HepG2 (cell line): ENCODE results near the gene SLC1A4. TPM values are rescaled to one million over a fixed set of nuclear protein-coding genes. Genes with fewer than 3 reads are reported as not detected.
A peak's percentile ranks its signal among the peaks of the same experiment; 100 is the strongest.

Experiments used
- ATAC-seq: fragments of 200-7000 bp; cut with Tn5 transposase; 3 replicates; pipeline ENCODE4 v1.9.1; 2020; ENCODE audit warnings: mild to moderate bottlenecking, moderate library complexity
- BruUV-seq: library from RNA; stranded (reverse); fragments of 400-500 nt; replicated peaks from 2 replicates; lab custom pipeline; 2021; lab: Mats Ljungman, UMichigan
- CTCF ChIA-PET: fragments of 300-600 bp; formaldehyde crosslinking; extraction: SDS; loops from one replicate; lab custom pipeline; 2021; ENCODE audit warnings: low total read pairs, inconsistent platforms, low intra/inter-chr PET ratio; lab: Yijun Ruan, JAX
- POLR2A ChIA-PET: fragments of 350-600 bp; sonication (Branson Sonifier 250); formaldehyde crosslinking; loops from one replicate; lab custom pipeline; 2020; ENCODE audit warnings: antibody characterized with exemption, inconsistent platforms; lab: Yijun Ruan, JAX
- DNase-seq: peaks from one replicate; pipeline ENCODE4 v3.0.0-alpha.2; 2015; ENCODE audit warnings: low spot score
- FAIRE-seq: peaks from 3 replicates; lab custom pipeline; 2011; peaks lifted over from hg19 to GRCh38; lab: Jason Lieb, UNC
- H2AFZ ChIP-seq: one replicate; pipeline ENCODE4 v1.6.1; 2011; ENCODE audit warnings: low read length, inconsistent platforms
- H3K27ac ChIP-seq: fragments of 300-600 bp; 3 replicates; pipeline ENCODE4 v1.8.0; 2011; ENCODE audit warnings: mixed run types, mild to moderate bottlenecking, mixed read lengths, low read length, inconsistent platforms; ENCODE audit not compliant: insufficient read depth; ENCODE audit errors: extremely low read length
- H3K27me3 ChIP-seq, 2 experiments: fragments of 200-600 bp in 1 of 2; 2 replicates in 1 of 2; 3 replicates in 1 of 2; pipeline versions ENCODE4 v1.6.0 to v1.8.0; 2011; ENCODE audit warnings: low read length in 2 of 2, mild to moderate bottlenecking in 2 of 2, moderate library complexity in 2 of 2, inconsistent platforms in 1 of 2; ENCODE audit not compliant: insufficient read depth in 2 of 2, control insufficient read depth in 1 of 2
- H3K36me3 ChIP-seq, 2 experiments: fragments of 200-600 bp in 1 of 2; replicated peaks in 1 of 2; 2 replicates in 1 of 2; 3 replicates in 1 of 2; pipeline versions ENCODE4 v1.5.1 to v1.8.0; 2011; ENCODE audit warnings: low read length in 2 of 2, inconsistent platforms in 1 of 2; ENCODE audit not compliant: insufficient read depth in 2 of 2, control insufficient read depth in 1 of 2
- H3K4me1 ChIP-seq: 2 replicates; pipeline ENCODE4 v1.5.1; 2012; ENCODE audit warnings: low read length, inconsistent platforms; ENCODE audit not compliant: insufficient read depth
- H3K4me2 ChIP-seq: 2 replicates; pipeline ENCODE4 v1.6.0; 2011; ENCODE audit warnings: low read depth, low read length, inconsistent platforms
- H3K4me3 ChIP-seq, 3 experiments: fragments of 200-600 bp in 1 of 3; sonication (generic), shearing (Covaris generic) in 1 of 3; replicated peaks in 1 of 3; 2 replicates each; pipeline ENCODE4 v1.5.1; 2011 to 2016; ENCODE audit warnings: low read length in 3 of 3, inconsistent platforms in 2 of 3, low read depth in 2 of 3, mild to moderate bottlenecking in 2 of 3, control low read depth in 1 of 3, mixed read lengths in 1 of 3; ENCODE audit not compliant: insufficient read depth in 1 of 3
- H3K79me2 ChIP-seq: one replicate; pipeline ENCODE4 v1.6.1; 2011; ENCODE audit warnings: low read length, inconsistent platforms; ENCODE audit not compliant: insufficient read depth
- H3K9ac ChIP-seq: 2 replicates; pipeline ENCODE4 v1.6.0; 2011; ENCODE audit warnings: mild to moderate bottlenecking, low read depth, low read length, inconsistent platforms; ENCODE audit not compliant: insufficient read depth
- H3K9me3 ChIP-seq: 2 replicates; pipeline ENCODE4 v1.5.1; 2012; ENCODE audit warnings: mild to moderate bottlenecking, low read length
- H4K20me1 ChIP-seq: 2 replicates; pipeline ENCODE4 v1.6.0; 2011; ENCODE audit warnings: inconsistent platforms, mild to moderate bottlenecking, low read length, moderate library complexity; ENCODE audit not compliant: insufficient read depth
- FOXM1 ChIP-seq: sonication (generic); formaldehyde crosslinking; IDR thresholded peaks from 2 replicates; pipeline ENCODE4 v1.5.0; 2020; ENCODE audit warnings: missing genetic modification reagents
- GABPA ChIP-seq, 2 experiments: IDR thresholded peaks; 2 replicates each; pipeline ENCODE4 v1.6.1; 2011 to 2016; ENCODE audit warnings: low read depth in 2 of 2, low read length in 1 of 2, missing biosample characterization in 1 of 2, missing genetic modification characterization in 1 of 2
- NFE2 ChIP-seq: sonication (generic); formaldehyde crosslinking; IDR thresholded peaks from 2 replicates; pipeline ENCODE4 v1.4.0; 2020; ENCODE audit warnings: missing genetic modification reagents
- SATB2 ChIP-seq: sonication (generic); formaldehyde crosslinking; IDR thresholded peaks from 2 replicates; pipeline ENCODE4 v1.5.0; 2020; ENCODE audit warnings: missing genetic modification reagents
- SP1 ChIP-seq, 2 experiments: fragments of 450-650 bp in 1 of 2; sonication (generic) in 1 of 2; formaldehyde crosslinking in 1 of 2; IDR thresholded peaks; 2 replicates each; pipeline versions ENCODE4 v1.4.0 to v1.6.1; 2016 to 2020; ENCODE audit warnings: missing genetic modification reagents in 1 of 2
- TOE1 ChIP-seq: sonication (generic); formaldehyde crosslinking; IDR thresholded peaks from 2 replicates; pipeline ENCODE4 v1.4.0; 2020; ENCODE audit warnings: mild to moderate bottlenecking, missing genetic modification reagents
- ZMAT3 ChIP-seq: sonication (generic); formaldehyde crosslinking; conservative IDR thresholded peaks from 2 replicates; pipeline ENCODE4 v1.7.0; 2021; ENCODE audit warnings: missing genetic modification reagents
- ZNF10 ChIP-seq: sonication (generic); formaldehyde crosslinking; IDR thresholded peaks from 2 replicates; pipeline ENCODE4 v1.4.0; 2020; ENCODE audit warnings: mild to moderate bottlenecking, low read depth, missing genetic modification reagents, borderline replicate concordance
- ZNF234 ChIP-seq: sonication (generic); formaldehyde crosslinking; conservative IDR thresholded peaks from 2 replicates; pipeline ENCODE4 v1.5.1; 2020; ENCODE audit warnings: mild to moderate bottlenecking, missing genetic modification reagents
- ZNF878 ChIP-seq: sonication (generic); formaldehyde crosslinking; IDR thresholded peaks from 2 replicates; pipeline ENCODE4 v1.8.1; 2023; ENCODE audit warnings: mild to moderate bottlenecking, missing genetic modification reagents, moderate library complexity
- WGBS: methylation state at CpG from one replicate; pipeline ENCODE4 v1.1.6; 2017; ENCODE audit warnings: low lambda C conversion rate; 5-methylcytosine and 5-hydroxymethylcytosine counted together
- in situ Hi-C: cut with HindIII; loops from 2 replicates; pipeline ENCODE4 v1.10.0; 2017; ENCODE audit warnings: low pct_unique_long_range_greater_than_20kb; ENCODE audit not compliant: extremely low pct_ligation_motif_present
- intact Hi-C: fragments of 100-400 bp; cut with micrococcal nuclease; formaldehyde crosslinking; loops from one replicate; pipeline ENCODE4 v1.10.0; 2022; ENCODE audit not compliant: unreplicated experiment
- polyA plus RNA-seq, 8 experiments: library from polyadenylated mRNA; depleted of rRNA in 3 of 8; stranded (reverse) in 7 of 8; unstranded in 1 of 8; fragments of >200 nt; fragmentation: Illumina TruSeq in 4 of 8; extraction: Trizol in 4 of 8; gene quantifications; 2 replicates each; pipeline versions ENCODE4 v1.2.1 to v1.2.3, GENCODE V29; 2011 to 2016; ENCODE audit warnings: low read depth in 4 of 8, missing spikeins in 1 of 8, mixed read lengths in 1 of 8; ENCODE audit not compliant: insufficient read depth in 1 of 8
- total RNA-seq, 5 experiments: library from RNA; depleted of rRNA; stranded (reverse); fragments of >200 nt; fragmentation: Illumina TruSeq; extraction: Trizol; gene quantifications; 2 replicates each; pipeline ENCODE4 v1.2.3, GENCODE V29; 2016; ENCODE audit warnings: low read depth in 1 of 5
- TF ChIP-seq, protein P1 (sequence below): sonication (generic); formaldehyde crosslinking; conservative IDR thresholded peaks from 2 replicates; pipeline ENCODE4 v1.8.0; 2022; ENCODE audit warnings: missing genetic modification reagents
- TF ChIP-seq, protein P2 (sequence below): sonication (generic); formaldehyde crosslinking; IDR thresholded peaks from 2 replicates; pipeline ENCODE4 v1.4.0; 2020; ENCODE audit warnings: mild to moderate bottlenecking, missing genetic modification reagents
- TF ChIP-seq, protein P3 (sequence below): IDR thresholded peaks from 2 replicates; pipeline ENCODE4 v1.6.1; 2012; ENCODE audit warnings: low read length, improper control_type of control experiment

Gene SLC1A4
- total and polyA plus RNA-seq, 2 of the 13 experiments (the other 11 are each of a cell fraction or from before 2014, with no cell fraction given) = 21.0 to 39.6 TPM

DNA sequence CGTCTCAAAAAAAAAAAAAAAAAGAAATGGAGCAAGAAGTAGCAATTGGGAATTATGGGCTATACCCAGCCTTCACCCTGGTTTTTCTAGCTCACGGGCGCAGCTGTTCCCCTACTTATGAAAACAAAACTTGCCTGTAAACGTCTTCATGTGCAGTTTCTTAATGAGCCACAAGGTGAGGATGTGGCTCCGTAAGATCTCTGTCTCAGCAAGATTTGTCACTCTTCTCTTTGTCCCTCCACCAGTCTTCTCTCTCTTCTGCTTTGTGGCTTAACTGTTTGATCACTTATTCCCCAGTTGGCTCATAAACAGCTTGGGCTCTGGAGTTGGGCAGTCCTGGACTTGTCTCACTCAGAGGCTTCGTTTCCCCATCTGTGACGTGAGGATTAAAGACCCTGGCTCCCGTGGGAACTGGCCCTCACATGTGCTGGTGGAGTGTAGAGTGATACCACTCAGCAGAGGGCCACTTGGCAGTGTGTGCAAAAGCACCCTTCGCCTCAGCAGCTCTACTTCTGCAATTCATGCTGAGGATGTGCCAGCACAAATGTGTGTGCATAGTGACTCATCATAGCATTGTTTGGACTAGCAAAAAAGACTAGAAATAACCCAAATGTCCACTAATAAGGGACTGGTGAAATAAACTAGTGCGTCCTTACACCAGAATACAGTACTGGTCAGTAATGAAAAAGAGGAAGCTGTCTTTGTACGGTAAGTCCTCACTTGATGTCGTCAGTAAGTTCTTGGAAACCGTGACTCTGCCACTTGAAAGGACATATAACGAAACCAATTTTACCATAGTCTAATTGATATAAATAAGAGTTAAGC lies 75.7 kb downstream of the SLC1A4 start (continued):
- TF ChIP-seq ZNF10 (CRISPR knock-in tag) = no peak

DNA sequence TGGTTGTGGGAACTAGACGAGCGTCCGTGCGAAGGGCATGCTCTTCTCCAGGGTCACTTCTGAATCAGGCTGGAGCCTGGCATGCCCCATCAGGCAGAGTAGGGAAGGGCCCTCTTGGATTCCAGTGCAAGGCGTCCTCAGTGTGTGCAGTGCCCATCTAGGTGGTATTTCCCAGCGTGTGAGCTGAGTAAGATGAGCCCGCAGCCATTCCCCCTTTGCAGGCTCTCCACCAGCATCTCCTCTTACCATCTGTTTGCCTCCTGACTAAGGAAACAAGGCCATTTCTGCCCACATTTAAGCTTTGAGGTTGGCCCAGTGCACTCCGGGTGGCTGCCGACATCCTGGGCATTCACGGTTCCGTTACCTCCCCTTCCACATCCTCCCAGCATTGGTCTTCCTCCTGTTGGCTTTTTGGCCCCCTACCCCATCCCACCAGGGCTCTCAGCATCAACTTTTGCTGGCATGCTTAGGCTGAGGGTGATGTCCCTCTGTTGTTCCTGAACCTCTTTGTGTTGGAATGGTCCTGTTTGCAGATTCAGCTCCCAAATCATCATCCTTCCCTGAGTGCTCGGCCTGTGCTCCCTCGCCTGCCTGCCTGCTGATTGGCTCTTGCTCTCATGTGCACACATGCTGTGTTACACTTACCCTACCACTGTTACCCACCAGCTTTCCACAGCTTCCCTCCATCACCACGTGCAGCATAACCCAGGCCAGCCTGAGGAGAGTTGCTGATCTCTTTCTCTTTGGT lies 78.8 kb downstream of the SLC1A4 start:
- no peak for DNase-seq
- in situ Hi-C loops = loop anchor here (25.0 kb wide), 1 partner anchor 494 kb away; no protein-coding TSS in a partner anchor
- intact Hi-C loops = no loop called here
- Histone ChIP-seq H3K4me3 (no peak overlapping the region), H3K36me3 (peaks cover 30 to 38% of the 10 kb centered on the region in 2 experiments), H3K4me2 (no peak overlapping the region), H2AFZ (no peak overlapping the region), H3K79me2 (peaks cover 40% of the 10 kb centered on the region), H3K4me1 (peaks cover 60% of the 10 kb centered on the region), H3K9me3 (no peaks in the 10 kb centered on the region), H3K27ac (no peak overlapping the region), H3K9ac (no peak overlapping the region), H3K27me3 (no peaks in the 10 kb centered on the region), H4K20me1 (no peaks in the 10 kb centered on the region; the same call in 1 of the 2 replicates)
- peak; percentile 1; the same call in 1 of the 3 replicates for ATAC-seq
- 97% methylated on average over 14 of the region's 14 CpGs for WGBS
- no TSS peak for BruUV-seq
- CTCF ChIA-PET = no interaction called here
- POLR2A ChIA-PET = interaction anchor here (0.9 to 5.4 kb wide), 4 partner anchors 12 to 145 kb away, joined by 3 to 35 read pairs (median 4); partner anchors contain the start of genes CEP68 and RAB1A
- no peak for FAIRE-seq
- TF ChIP-seq GABPA (IDR thresholded peaks at IDR 0.05; ENCODE audit: low read depth, low read length) (0 out of 2 replicates have a peak, but pooled peaks have one; percentile 12), GABPA (CRISPR knock-in tag; IDR thresholded peaks at IDR 0.05; ENCODE audit: low read depth) (no peak), ZMAT3 (CRISPR knock-in tag) (no peak), ZNF878 (CRISPR knock-in tag) (no peak), TOE1 (CRISPR knock-in tag) (no peak), NFE2 (no peak), SATB2 (CRISPR knock-in tag) (no peak), SP1 (IDR thresholded peaks at IDR 0.05) (no peak), SP1 (CRISPR knock-in tag; IDR thresholded peaks at IDR 0.05) (no peak), ZNF234 (CRISPR knock-in tag) (no peak), FOXM1 (CRISPR knock-in tag) (no peak)
- TF ChIP-seq, protein P1, sequence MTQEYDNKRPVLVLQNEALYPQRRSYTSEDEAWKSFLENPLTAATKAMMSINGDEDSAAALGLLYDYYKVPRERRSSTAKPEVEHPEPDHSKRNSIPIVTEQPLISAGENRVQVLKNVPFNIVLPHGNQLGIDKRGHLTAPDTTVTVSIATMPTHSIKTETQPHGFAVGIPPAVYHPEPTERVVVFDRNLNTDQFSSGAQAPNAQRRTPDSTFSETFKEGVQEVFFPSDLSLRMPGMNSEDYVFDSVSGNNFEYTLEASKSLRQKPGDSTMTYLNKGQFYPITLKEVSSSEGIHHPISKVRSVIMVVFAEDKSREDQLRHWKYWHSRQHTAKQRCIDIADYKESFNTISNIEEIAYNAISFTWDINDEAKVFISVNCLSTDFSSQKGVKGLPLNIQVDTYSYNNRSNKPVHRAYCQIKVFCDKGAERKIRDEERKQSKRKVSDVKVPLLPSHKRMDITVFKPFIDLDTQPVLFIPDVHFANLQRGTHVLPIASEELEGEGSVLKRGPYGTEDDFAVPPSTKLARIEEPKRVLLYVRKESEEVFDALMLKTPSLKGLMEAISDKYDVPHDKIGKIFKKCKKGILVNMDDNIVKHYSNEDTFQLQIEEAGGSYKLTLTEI (CRISPR knock-in tag) = no peak
- TF ChIP-seq, protein P2, sequence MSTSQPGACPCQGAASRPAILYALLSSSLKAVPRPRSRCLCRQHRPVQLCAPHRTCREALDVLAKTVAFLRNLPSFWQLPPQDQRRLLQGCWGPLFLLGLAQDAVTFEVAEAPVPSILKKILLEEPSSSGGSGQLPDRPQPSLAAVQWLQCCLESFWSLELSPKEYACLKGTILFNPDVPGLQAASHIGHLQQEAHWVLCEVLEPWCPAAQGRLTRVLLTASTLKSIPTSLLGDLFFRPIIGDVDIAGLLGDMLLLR (CRISPR knock-in tag) = 0 out of 2 replicates have a peak, but pooled peaks have one; percentile 31
- TF ChIP-seq, protein P3, sequence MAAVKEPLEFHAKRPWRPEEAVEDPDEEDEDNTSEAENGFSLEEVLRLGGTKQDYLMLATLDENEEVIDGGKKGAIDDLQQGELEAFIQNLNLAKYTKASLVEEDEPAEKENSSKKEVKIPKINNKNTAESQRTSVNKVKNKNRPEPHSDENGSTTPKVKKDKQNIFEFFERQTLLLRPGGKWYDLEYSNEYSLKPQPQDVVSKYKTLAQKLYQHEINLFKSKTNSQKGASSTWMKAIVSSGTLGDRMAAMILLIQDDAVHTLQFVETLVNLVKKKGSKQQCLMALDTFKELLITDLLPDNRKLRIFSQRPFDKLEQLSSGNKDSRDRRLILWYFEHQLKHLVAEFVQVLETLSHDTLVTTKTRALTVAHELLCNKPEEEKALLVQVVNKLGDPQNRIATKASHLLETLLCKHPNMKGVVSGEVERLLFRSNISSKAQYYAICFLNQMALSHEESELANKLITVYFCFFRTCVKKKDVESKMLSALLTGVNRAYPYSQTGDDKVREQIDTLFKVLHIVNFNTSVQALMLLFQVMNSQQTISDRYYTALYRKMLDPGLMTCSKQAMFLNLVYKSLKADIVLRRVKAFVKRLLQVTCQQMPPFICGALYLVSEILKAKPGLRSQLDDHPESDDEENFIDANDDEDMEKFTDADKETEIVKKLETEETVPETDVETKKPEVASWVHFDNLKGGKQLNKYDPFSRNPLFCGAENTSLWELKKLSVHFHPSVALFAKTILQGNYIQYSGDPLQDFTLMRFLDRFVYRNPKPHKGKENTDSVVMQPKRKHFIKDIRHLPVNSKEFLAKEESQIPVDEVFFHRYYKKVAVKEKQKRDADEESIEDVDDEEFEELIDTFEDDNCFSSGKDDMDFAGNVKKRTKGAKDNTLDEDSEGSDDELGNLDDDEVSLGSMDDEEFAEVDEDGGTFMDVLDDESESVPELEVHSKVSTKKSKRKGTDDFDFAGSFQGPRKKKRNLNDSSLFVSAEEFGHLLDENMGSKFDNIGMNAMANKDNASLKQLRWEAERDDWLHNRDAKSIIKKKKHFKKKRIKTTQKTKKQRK = no peak
